Anterior cingulate cortex (tissue), 58 donors: ENCODE data around the gene SH3YL1.

Source experiments
- DNase-seq, 58 donors: peaks; one replicate each; lab custom pipeline; 2025; lab: John Stamatoyannopoulos, UW

Gene SH3YL1

DNA sequence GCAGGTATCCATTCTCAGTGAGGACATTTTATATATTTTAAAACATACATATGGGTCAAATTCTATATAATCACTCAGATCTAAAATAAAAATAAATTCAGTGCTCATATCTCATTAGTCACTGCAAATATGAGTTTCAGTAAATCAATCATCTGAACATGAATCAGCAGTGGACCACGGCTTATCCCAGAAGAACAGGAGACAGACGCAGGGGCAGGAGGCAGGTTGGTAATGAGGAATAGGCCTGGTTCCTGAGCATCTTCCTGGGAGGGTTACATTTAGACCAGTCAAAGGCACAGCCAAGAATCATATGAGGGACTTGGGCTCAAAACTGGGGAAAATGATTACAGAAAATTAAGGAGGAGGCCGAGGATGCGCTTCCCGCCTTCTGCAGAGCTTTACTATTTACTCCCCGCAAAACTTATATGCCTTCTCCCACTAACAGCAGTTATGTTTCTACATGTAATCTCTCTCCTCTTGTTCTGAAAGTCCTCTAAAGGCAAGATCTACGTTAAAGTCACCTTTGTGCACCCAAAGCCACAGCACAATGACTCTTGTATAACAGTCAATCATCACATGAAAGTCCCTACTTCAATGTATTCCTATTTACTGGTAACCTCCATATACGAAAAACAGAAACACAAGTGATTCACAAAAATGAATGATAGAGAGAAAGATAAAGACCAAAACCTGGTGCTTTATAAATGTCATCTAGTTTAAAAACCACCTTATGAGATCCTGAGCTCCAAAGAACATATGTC is 35.1 kb downstream of the SH3YL1 start:
- DNase-seq, result no peak

DNA sequence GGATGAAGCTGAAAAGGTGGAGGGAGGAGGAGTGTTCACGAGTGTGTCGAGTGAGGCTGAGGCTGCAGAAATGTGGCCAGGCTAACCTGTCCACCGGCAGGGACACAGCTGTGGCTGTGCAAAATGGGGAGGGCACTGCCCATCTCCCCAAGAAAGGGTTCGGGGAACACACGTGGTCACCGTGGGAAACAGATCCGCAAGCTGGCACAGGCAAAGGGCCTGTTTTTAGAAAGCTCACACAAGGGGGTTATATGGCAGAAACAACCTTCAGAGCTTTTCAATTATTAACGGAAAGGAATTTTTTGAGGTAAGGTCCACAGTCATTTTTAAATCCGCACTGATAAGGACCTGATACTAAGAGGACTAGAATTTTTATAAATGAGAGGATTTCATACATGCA is 35.7 kb downstream of the SH3YL1 start:
- DNase-seq, result no peak

DNA sequence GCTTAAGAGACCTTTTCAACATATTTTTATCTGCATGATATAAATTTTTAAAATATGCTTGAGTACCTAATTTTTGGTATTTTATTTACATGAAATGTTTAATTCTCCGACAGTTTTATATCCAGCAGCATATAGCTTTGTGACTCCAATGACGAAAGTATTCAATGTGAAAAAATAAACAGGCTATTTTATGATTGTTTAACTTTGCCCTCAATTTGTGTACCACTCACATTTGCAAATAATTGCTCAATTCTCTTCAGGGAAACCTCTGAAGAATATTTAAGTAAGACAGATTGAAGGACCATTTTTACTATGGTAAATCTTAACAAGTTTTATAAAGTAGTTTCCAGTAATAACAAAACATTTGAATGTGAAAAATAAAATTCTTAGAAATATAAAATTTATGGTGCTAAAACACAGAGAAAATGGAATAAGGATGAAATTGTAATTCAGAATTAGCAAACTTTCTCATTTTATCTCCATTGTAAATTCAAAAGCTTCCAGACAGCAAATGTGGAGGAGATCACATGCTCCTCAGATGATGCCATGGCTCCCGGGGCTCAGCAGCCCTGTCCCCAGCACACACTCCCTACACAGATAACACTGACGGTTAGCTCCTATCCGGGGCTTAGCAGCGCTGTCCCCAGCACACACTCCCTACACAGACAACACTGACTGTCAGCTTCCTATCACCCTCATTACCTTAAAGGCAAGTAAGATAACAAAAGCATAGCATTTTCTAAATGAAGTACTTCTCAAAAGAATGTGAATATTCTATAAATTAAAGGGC is 39.7 kb downstream of the SH3YL1 start:
- DNase-seq, result peak in 10 of 58 donors; percentile 19 to 50 (median 34)

DNA sequence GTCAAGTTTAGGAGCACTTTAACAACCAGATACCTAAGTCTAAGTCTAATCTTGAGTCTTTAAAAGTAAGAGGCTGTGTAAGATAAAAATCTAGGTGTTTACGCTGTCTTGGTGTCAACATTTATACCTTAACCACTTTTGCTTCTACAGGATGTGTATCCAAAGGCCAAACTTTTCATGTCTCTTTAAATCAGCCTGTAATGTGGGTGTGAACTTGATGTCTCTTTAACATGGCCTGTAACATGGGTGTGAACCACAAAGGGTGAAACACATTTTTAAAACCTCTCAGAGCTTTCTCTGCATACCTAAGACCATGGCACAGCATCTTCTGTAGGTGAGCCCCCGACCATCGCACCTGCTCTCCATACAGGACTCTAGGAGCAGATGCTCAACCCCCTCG is 40.4 kb downstream of the SH3YL1 start:
- no peak for DNase-seq

DNA sequence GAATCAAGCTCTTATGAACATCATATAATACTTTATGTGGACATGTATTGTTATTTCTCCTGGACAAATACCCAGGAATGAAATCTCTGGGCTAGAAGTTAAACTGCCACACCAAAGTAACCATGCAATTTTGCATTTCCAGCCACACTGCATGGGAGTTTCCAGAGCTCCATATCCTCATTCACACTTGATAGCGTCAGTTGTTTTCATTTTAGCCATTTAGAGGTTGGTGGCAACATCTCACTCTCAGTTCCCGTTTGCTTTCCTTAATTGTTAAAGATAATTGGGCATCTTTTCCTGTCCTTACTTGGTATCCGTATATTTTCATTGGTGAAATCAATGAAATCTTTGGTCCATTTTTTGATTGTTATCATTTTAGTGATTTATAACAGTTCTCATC is 47.8 kb downstream of the SH3YL1 start:
- no peak for DNase-seq

DNA sequence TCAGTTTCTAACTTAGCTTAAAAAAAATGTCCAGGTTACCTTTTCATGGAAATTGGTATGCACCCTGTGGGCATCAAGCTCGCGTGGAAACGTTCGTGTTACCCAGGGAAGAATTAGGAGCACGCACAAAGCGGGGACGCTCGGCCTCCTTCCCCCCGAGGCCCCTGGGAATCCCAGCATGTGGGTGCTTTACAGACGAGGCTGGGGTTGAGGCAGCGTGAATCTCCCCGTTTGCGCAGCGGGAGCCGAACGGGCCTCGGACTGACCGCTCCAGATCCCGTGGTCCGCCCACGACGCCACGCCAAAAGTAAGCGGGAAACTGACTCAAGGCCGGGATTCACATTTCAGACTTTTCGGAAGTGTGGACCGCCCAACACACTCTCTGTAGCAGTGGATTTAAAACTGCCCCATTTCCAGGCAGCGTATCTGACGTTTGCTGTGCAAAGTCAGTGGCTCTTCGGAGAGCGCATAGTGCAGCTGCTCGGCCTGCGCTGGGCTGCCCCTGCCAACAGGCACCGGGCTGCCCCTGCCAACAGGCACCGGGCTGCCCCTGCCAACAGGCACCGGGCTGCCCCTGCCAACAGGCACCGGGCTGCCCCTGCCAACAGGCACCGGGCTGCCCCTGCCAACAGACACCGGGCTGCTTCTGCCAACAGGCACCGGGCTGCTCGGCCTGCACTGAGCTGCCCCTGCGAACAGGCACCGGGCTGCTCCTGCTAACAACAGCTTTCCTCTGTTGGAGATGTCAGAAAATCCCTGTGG is 49.7 kb downstream of the SH3YL1 start:
- DNase-seq, result peak in 24 of 58 donors; percentile 9 to 71 (median 30)

DNA sequence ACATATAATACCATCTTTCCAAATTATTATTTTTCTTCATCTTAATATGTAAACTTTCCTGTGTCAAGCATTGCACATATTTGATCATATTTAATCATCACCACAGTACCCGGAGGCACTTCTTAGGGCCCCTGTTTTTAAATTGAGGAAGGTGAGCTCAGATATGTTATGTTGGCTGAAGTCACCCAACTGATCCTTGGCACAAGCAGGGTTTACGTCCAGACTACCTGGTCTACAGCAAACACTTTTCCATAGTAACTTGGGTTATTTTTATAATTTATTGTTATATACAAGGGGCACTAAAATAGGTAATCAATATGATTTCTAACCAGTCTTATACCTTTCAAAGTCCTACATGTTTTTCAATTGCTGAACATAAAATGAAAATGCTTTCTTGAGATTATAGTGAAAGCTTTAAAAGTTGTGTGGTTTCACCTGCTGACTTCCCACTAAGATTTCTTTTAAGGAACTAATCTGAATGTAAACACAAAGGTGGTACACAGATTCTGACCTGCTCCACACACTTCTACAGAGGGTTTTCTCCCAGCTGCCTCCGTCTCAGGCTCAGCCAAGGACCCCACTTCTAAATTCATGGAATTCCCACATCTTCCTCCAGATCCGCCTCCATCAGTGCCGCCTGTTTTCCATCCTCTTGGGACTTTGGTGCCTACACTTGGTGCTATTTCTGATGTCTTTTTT is 52.2 kb downstream of the SH3YL1 start:
- DNase-seq, result no peak

DNA sequence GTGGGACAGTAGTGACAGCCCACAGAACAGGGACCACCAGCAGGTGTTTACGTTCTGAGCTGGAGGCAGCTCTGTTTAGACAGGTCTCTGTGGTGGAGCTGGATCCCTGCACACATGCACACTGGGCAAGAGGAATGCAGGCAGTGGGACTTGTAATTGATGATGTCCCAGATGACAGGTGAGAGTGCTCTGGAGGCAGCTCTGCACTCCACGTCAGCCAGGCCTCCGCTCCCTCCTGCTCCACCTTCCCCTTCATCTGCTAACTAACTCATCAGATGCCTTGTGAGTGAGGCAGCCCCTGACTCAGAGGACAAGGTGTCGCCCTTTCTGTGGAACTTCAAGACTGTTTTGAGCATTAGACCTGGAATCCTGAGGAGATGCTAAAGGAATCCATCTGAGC is 53.2 kb downstream of the SH3YL1 start:
- no peak for DNase-seq

DNA sequence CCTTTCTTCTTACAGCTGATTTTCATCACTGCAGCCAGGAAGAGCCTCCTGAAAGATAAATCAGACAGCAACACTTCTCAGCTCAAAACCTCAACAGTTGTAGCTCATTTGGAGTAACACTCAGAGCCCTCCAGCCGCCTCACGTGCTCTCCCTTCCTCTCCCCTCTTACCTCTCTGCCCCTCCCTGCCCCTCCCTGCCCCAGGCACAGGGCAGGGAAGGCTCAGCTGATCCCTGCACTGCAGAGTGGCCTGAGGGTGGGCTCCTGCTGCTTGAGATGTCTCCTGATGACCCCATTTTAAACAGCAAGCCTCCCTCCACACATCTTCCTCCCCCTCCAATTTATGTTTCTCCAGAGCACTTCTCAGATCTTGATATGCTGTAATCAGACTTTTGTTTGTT is 54.4 kb downstream of the SH3YL1 start:
- DNase-seq, result no peak

DNA sequence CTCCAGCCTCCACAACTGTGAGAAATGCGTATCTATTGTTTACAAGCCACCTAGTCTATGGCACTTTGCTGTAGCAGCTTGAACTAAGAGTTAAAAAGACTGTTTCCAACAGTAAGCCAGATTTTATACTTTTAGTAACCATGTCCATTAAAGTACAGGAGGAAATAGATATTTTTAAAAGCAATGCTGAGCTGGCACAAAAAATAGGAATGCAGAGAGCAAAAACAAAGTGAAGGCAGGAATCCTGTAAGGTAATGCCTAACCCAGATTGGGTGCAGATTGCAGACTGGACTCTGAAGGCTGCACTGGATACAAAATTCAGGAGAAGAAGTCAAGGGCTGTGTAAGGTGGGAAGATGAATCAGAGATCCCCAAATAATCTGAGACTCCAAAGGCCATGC is 55.5 kb downstream of the SH3YL1 start:
- no peak for DNase-seq

DNA sequence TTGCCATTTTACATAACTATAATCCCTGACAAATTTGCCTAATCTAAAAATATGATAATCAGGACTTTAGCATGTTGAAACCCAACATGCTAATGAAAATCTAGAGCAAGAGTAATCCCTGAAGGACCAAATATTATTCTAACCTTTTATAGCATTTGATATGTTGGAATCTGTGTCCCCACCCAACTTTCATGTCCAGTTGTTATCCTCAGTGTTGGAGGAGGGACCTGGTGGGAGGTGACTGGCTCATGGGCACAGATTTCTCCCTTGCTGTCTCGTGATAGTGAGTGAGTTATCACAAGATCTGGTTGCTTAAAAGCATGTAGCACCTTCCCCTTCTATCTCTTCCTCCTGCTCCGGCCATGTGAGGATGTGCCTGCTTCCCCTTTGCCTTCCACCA is 59.8 kb downstream of the SH3YL1 start:
- DNase-seq, result no peak

DNA sequence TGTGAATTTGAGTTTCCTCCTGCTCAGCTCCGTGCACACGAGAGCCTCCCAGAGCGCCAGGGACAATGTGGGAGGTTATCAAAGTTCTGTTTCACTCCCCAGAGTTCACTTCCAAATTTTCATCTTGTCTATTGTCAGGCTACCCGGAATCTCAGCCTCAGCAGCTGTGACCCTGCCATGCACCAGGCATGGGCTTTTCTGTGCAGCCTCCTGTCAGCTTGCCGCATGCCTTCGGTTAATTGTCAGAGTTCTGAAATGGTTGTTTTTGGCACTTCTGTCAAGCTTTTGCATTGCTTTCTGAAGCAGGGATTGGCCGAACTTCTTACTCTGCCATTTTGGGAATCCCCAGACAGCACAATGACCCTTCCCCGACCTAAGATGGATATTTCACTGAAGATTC is 60.4 kb downstream of the SH3YL1 start:
- DNase-seq, result no peak

DNA sequence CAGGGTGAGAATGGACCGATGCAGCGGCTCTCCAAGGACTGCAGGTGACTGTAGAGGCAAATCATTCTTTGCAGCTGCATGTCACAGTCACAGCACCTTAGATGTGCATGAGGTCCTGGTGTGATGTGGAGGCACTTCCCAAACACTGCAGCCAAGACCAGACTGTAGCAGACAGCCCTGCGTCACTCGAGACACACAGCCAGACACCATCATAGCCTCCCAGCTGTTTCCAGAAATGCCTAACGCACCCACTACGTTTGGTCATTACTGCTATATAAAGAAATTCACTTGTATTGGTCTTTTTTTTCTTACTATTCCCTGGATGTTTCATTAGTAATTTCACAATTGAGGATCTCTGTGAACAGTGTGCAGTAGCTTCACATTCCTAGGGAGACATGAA is 60.9 kb downstream of the SH3YL1 start:
- no peak for DNase-seq

DNA sequence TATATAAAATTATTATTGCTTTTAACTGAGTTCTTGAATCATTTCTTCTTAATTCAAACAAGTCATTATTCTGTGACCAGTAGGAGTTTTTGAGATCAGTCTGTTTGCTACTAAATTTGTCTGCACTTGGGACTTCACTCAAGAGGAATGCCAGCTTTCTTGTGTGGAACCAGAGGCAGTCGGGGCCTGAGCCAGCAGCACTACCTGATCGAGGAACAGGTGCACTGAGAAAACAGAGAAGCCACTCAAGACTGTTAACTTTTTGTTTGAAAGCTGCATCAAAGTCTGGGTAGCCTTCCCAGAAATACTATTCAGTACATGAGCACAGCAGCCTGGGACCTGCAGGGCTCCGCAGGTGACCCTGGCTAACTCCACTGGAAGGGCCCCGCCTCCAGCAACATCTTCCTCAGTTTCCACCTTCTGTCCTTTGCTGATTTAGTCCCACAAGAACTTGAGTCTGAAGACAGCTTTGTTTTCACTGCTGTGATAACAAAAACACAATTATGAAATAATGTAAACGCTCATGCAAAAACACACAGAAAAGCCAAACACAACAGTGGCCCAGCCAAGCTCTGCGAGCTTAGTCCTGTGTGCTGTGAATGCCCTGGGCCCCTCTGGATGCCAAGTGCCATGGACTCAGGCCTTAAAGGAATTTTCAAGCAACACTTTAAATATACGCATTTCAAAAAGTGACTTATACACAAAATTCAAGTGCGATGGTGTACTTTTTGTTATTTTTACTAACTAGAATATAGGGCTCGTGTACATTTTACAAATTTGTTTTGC is 62.0 kb downstream of the SH3YL1 start:
- DNase-seq, result no peak

DNA sequence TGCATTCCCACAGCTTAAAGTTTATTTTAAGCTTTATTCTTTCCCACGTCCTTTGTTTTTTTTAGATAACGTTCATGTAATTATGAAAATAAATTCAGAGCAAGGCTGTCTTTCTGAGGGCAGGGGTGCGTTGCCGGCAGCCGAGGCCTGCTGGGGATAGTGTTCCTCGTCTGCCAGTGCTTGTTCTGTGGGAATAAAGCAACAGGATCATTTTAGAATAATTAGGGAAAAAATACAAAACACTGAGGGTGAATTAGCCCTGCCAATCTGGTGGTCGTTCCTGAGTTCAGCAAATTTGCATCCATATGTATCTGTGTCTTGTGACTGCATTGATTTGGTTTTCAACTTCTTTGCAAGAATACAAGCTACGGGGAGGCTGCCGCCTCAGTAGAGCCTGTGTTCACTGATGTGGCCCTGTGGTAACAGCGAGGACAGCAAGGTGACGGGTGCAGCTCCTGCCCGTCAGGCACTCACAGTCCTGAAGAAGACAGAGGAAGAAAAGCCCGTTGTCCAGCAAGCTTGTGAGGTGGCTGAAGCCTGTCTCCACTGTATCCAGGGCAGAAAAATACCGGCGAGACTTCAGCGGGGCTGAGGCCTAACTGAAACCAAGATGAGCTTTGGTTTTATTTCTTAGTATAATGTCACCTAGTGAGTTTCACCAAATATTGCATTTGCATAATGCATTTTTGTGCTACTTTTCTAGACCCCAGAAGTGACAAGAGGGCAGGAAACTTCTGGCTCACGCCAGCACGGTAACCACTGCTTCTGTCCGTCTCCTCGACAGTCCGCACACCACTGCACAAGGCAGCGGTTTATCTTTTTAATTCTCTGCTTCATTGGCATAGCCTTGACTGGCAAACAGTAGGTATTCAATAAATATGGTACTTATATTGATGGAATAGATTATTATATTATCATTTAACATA is 64.5 kb downstream of the SH3YL1 start:
- no peak for DNase-seq

DNA sequence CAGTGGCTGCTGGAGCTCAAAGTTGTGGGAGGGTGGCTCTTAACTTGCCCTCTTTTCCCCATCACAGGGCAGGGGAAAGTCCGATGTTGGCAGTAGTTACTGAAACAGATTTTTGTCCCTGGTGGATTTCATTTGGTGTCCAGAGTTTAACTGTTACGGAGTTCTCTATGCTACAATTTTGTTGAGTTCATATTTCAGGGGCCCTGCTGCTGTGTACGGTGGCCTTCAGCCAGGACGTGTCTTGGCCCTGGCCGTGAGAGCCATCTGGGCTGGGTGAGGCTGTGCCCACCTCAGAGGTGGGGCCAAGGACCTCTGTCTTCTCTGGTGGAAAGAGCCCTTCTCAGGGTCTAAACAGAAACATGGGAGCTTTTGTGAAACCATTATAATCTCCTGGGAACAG is 67.4 kb downstream of the SH3YL1 start:
- DNase-seq, result no peak

DNA sequence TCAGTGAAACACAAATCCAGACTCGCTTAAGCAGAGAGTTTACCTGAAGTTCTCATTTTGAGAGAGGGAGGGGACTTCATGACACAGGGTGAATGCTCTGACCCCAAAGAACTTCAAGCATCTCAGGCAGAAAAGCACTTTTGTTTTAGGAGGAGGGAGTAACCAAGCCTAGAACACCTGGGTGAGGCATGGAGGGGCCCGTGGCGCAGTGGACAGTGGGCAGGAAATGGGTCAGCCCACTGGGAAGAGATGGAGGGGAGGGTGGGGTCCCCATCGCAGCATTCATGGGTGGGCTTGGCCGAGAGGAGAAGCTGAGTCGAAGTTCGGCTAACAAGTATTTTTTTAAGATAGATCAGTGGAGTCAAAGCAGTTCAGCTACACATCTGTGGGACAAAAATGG is 67.9 kb downstream of the SH3YL1 start:
- no peak for DNase-seq

DNA sequence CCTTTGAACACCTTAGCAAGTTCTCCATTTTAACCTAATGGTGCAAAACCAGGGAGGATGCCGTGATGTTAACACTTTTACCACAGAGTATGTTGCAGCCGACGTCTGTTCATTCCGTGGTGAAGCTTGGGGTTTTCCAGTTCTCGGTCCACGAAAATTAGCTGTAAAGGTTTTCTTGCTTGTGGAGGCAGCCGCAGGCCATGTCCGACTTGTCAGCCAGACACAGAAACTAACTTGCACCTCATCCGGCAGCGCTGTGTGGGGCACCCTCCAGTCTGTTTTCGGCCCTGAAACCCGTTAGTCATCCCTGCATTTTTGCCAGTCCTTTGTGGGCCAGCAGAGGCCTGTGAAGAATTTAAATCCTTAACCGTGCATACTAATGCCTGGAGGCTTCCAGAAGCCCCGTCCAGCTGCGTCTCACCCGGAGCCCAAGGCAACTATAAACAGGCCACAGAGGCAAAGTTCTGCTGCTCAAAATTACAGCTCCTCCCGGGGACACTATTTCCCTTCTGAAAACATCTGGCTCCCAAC is 70.6 kb downstream of the SH3YL1 start:
- DNase-seq, result peak in 3 of 58 donors; percentile 10 to 22 (median 21)
